NT2/D1 (cell line): ENCODE results near the gene ANKRD33.

ENCODE experiments used
- DNase-seq: peaks from one replicate; pipeline ENCODE4 v3.0.0-alpha.2; 2011; ENCODE audit warnings: low read depth, low spot score
- H3K27me3 ChIP-seq: 2 replicates; pipeline ENCODE4 v1.6.0; 2011; ENCODE audit warnings: mild to moderate bottlenecking; ENCODE audit not compliant: insufficient read length, insufficient read depth
- H3K36me3 ChIP-seq: 2 replicates; pipeline ENCODE4 v1.6.1; 2011; ENCODE audit warnings: mild to moderate bottlenecking, low read length, mixed read lengths; ENCODE audit not compliant: insufficient read depth, insufficient read length
- H3K4me1 ChIP-seq: 2 replicates; pipeline ENCODE4 v1.5.1; 2011; ENCODE audit not compliant: insufficient read depth, insufficient read length
- H3K4me3 ChIP-seq: 2 replicates; pipeline ENCODE4 v1.5.1; 2011; ENCODE audit warnings: low read depth; ENCODE audit not compliant: insufficient read length
- H3K9ac ChIP-seq: 2 replicates; pipeline ENCODE4 v1.6.0; 2011; ENCODE audit warnings: low read depth; ENCODE audit not compliant: insufficient read length
- H3K9me3 ChIP-seq: 2 replicates; pipeline ENCODE4 v1.5.1; 2011; ENCODE audit warnings: mild to moderate bottlenecking, low read length; ENCODE audit not compliant: insufficient read depth
- SUZ12 ChIP-seq: IDR thresholded peaks from 2 replicates; pipeline ENCODE4 v1.6.1; 2011; ENCODE audit not compliant: insufficient read length, insufficient read depth; ENCODE audit errors: extremely low read depth
- YY1 ChIP-seq: IDR thresholded peaks from 2 replicates; pipeline ENCODE4 v1.6.1; 2011; ENCODE audit not compliant: insufficient read length, insufficient read depth
- ZNF274 ChIP-seq: IDR thresholded peaks from 2 replicates; pipeline ENCODE4 v1.6.1; 2011; ENCODE audit warnings: mild to moderate bottlenecking, low read depth, low read length

The ANKRD33 gene

GRCh38 chr12:51906430-51907082, 18.7 kb downstream of the ANKRD33 start:
- Histone ChIP-seq H3K9me3 (no peaks in the 10 kb centered on the region), H3K4me3 (no peak overlapping the region), H3K36me3 (no peaks in the 10 kb centered on the region), H3K4me1 (peaks cover 11% of the 10 kb centered on the region), H3K27me3 (peaks cover 16% of the 10 kb centered on the region), H3K9ac (no peak overlapping the region)
- TF ChIP-seq ZNF274 (no peak), SUZ12 (no peak), YY1 (no peak)
- no peak for DNase-seq

- peaks cover 16% of the 10 kb centered on the region for H3K4me1 ChIP-seq
- peaks cover 16% of the 10 kb centered on the region for H3K27me3 ChIP-seq
- no peaks in the 10 kb centered on the region for H3K36me3 ChIP-seq
- no peak within 1 kb of the TSS for H3K4me3 ChIP-seq
- H3K9me3 ChIP-seq: no peaks in the 10 kb centered on the region
- TF ChIP-seq YY1 (no peak), ZNF274 (no peak), SUZ12 (no peak)
- peak within 1 kb of the TSS; percentile 23 for H3K9ac ChIP-seq
- DNase-seq: no peak
Observed at GRCh38 chr12:51907083-51907855, 19.4 kb downstream of the ANKRD33 start, which contains the start of gene ACVRL1. Gene ACVRL1, plus strand, starts transcription at chr12:51907504. Its CDS starts 4,971 bp downstream, at chr12:51912475.

GRCh38 chr12:51907856-51908425, 20.0 kb downstream of the ANKRD33 start:
- Histone ChIP-seq H3K4me1 (peaks cover 22% of the 10 kb centered on the region), H3K9ac (peak overlapping the region; percentile 23), H3K4me3 (no peak overlapping the region), H3K9me3 (no peaks in the 10 kb centered on the region), H3K27me3 (peaks cover 16% of the 10 kb centered on the region), H3K36me3 (no peaks in the 10 kb centered on the region)
- DNase-seq: no peak
- no peak for TF ChIP-seq YY1
- no peak for TF ChIP-seq SUZ12
- no peak for TF ChIP-seq ZNF274

GRCh38 chr12:51908876-51909592, 21.1 kb downstream of the ANKRD33 start:
- H3K27me3 ChIP-seq: peaks cover 16% of the 10 kb centered on the region
- peaks cover 31% of the 10 kb centered on the region for H3K4me1 ChIP-seq
- TF ChIP-seq SUZ12 (no peak), YY1 (no peak), ZNF274 (no peak)
- H3K9ac ChIP-seq: no peak overlapping the region
- H3K9me3 ChIP-seq: no peaks in the 10 kb centered on the region
- DNase-seq: no peak
- H3K36me3 ChIP-seq: no peaks in the 10 kb centered on the region
- no peak overlapping the region for H3K4me3 ChIP-seq

- no peak for DNase-seq
- Histone ChIP-seq H3K4me1 (peaks cover 34% of the 10 kb centered on the region), H3K36me3 (no peaks in the 10 kb centered on the region)
Observed at GRCh38 chr12:51910168-51910567, 22.3 kb downstream of the ANKRD33 start.

GRCh38 chr12:51910691-51911090, 22.8 kb downstream of the ANKRD33 start:
- H3K4me1 ChIP-seq: peaks cover 35% of the 10 kb centered on the region
- peak overlapping the region; percentile 43 for H3K9ac ChIP-seq
- DNase-seq: no peak

More at GRCh38 chr12:51910168-51910567, 22.3 kb downstream of the ANKRD33 start:
- Histone ChIP-seq H3K4me3 (no peak overlapping the region), H3K27me3 (peaks cover 16% of the 10 kb centered on the region), H3K9me3 (no peaks in the 10 kb centered on the region), H3K9ac (peak overlapping the region; percentile 43)
- TF ChIP-seq YY1: no peak
- no peak for TF ChIP-seq ZNF274
- TF ChIP-seq SUZ12: no peak

More at GRCh38 chr12:51910691-51911090, 22.8 kb downstream of the ANKRD33 start:
- Histone ChIP-seq H3K27me3 (peaks cover 16% of the 10 kb centered on the region), H3K4me3 (no peak overlapping the region), H3K36me3 (peaks cover 1% of the 10 kb centered on the region), H3K9me3 (no peaks in the 10 kb centered on the region)
- no peak for TF ChIP-seq SUZ12
- TF ChIP-seq ZNF274: no peak
- no peak for TF ChIP-seq YY1
